CD8-positive, alpha-beta memory T cell (primary cell): ENCODE measurements around the gene C5AR2. TPM values are rescaled to one million over a fixed set of nuclear protein-coding genes. Genes with fewer than 3 reads are reported as not detected.

Experiments used
- CTCF ChIA-PET: fragments of 350-600 bp; sonication (Branson Sonifier 250); formaldehyde crosslinking; loops from one replicate; lab custom pipeline; 2021; ENCODE audit warnings: antibody characterized with exemption; lab: Charles Lee
- POLR2A ChIA-PET: fragments of 350-600 bp; sonication (Branson Sonifier 250); formaldehyde crosslinking; loops from one replicate; lab custom pipeline; 2021; ENCODE audit warnings: antibody characterized with exemption; lab: Charles Lee
- DNase-seq, 5 donors: peaks; one replicate each; pipeline versions ENCODE4 v3.0.0 to v3.0.0-alpha.2; 2020 to 2022; ENCODE audit warnings: mixed read lengths in 1 of 5
- H3K27ac ChIP-seq: one replicate; pipeline ENCODE4 v1.7.0; 2013; ENCODE audit warnings: low read depth, mild to moderate bottlenecking, low read length, moderate library complexity
- H3K27me3 ChIP-seq: 2 replicates; pipeline ENCODE4 v1.7.0; 2013; ENCODE audit warnings: low read length, mild to moderate bottlenecking; ENCODE audit not compliant: insufficient read depth, poor library complexity, severe bottlenecking
- H3K36me3 ChIP-seq: 2 replicates; pipeline ENCODE4 v1.7.0; 2013; ENCODE audit warnings: mild to moderate bottlenecking, low read length, moderate library complexity; ENCODE audit not compliant: insufficient read depth
- H3K4me1 ChIP-seq: 2 replicates; pipeline ENCODE4 v1.7.0; 2013; ENCODE audit warnings: mild to moderate bottlenecking, low read length, moderate library complexity; ENCODE audit not compliant: insufficient read depth
- H3K4me3 ChIP-seq: 2 replicates; pipeline ENCODE4 v1.7.0; 2013; ENCODE audit warnings: mild to moderate bottlenecking, low read length
- H3K9me3 ChIP-seq: 2 replicates; pipeline ENCODE4 v1.7.0; 2013; ENCODE audit warnings: mild to moderate bottlenecking, low read length
- H3K27ac Mint-ChIP-seq, 8 donors: one replicate each; pipeline ENCODE4 v1.8.0; 2020 to 2021; ENCODE audit warnings: mixed read lengths in 8 of 8, mild to moderate bottlenecking in 6 of 8, inconsistent platforms in 3 of 8, moderate library complexity in 3 of 8
- H3K27me3 Mint-ChIP-seq, 2 donors: one replicate each; pipeline ENCODE4 v1.8.0; 2020 to 2021; ENCODE audit warnings: mixed read lengths in 2 of 2, mild to moderate bottlenecking in 1 of 2, moderate library complexity in 1 of 2
- H3K36me3 Mint-ChIP-seq, 3 donors: one replicate each; pipeline ENCODE4 v1.8.0; 2020 to 2021; ENCODE audit warnings: mixed read lengths in 3 of 3, inconsistent platforms in 1 of 3, mild to moderate bottlenecking in 1 of 3
- H3K4me1 Mint-ChIP-seq, 3 donors: one replicate each; pipeline ENCODE4 v1.8.0; 2020 to 2021; ENCODE audit warnings: mixed read lengths in 3 of 3, inconsistent platforms in 1 of 3, mild to moderate bottlenecking in 1 of 3
- H3K4me3 Mint-ChIP-seq, 7 donors: one replicate each; pipeline ENCODE4 v1.8.0; 2020 to 2021; ENCODE audit warnings: mixed read lengths in 7 of 7, mild to moderate bottlenecking in 6 of 7, moderate library complexity in 4 of 7, inconsistent platforms in 2 of 7
- H3K9me3 Mint-ChIP-seq, 5 donors: one replicate each; pipeline ENCODE4 v1.8.0; 2020 to 2022; ENCODE audit warnings: mixed read lengths in 5 of 5, mild to moderate bottlenecking in 3 of 5, moderate library complexity in 2 of 5, inconsistent platforms in 1 of 5
- polyA plus RNA-seq: library from polyadenylated mRNA; unstranded; fragments of 300-500 nt; fragmentation: Illumina TruSeq; gene quantifications from one replicate; pipeline ENCODE4 v1.2.3, GENCODE V29; 2021
- total RNA-seq, 2 experiments: library from RNA; stranded (reverse); gene quantifications; one replicate each; pipeline ENCODE4 v1.2.3, GENCODE V29; 2021

C5AR2 gene
- total and polyA plus RNA-seq, 3 experiments from 2014 or later: 0.06 to 0.22 (median 0.07) TPM

- Histone ChIP-seq H3K27ac (peak overlapping the region; percentile 61), H3K4me3 (no peak overlapping the region), H3K9me3 (no peaks in the 10 kb centered on the region), H3K36me3 (no peaks in the 10 kb centered on the region), H3K4me1 (no peaks in the 10 kb centered on the region), H3K27me3 (no peaks in the 10 kb centered on the region)
- Mint-ChIP-seq H3K36me3 (no peaks in the 10 kb centered on the region), H3K27ac (no peak overlapping the region), H3K4me1 (no peaks in the 10 kb centered on the region), H3K4me3 (no peak overlapping the region), H3K9me3 (no peaks in the 10 kb centered on the region), H3K27me3 (peaks cover 10 to 36% of the 10 kb centered on the region in 2 donors)
- CTCF ChIA-PET: no interaction called here
- no peak for DNase-seq
- POLR2A ChIA-PET: no interaction called here
Measured at GRCh38 chr19:47315125-47315821, 16.7 kb upstream of the C5AR2 start.

DNA sequence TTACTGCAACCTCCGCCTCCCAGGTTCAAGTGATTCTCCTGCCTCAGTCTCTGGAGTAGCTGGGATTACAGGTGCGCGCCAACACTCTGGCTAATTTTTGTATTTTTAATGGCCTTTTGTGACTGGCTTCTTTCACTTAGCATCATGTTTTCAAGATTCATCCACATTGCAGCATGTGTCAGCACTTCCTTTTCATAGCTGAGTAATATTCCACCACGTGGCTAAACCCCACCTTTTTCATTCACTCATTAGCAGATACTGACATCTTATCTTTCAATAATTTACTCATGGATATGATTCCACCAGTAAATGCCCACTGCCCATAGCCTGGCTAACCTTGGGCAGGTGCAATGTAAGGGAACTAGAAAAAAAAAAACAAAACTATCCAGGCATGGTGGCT lies 15.5 kb upstream of the C5AR2 start:
- Histone ChIP-seq H3K4me1 (no peaks in the 10 kb centered on the region), H3K36me3 (no peaks in the 10 kb centered on the region), H3K4me3 (no peak overlapping the region), H3K27ac (no peak overlapping the region), H3K27me3 (no peaks in the 10 kb centered on the region), H3K9me3 (no peaks in the 10 kb centered on the region)
- Mint-ChIP-seq H3K9me3 (no peaks in the 10 kb centered on the region), H3K27ac (no peak overlapping the region), H3K4me3 (no peak overlapping the region), H3K4me1 (no peaks in the 10 kb centered on the region), H3K27me3 (peaks cover 13 to 39% of the 10 kb centered on the region in 2 donors), H3K36me3 (no peaks in the 10 kb centered on the region)
- CTCF ChIA-PET: interaction anchor here (1.2 kb wide), 1 partner anchor 11 kb away, joined by 4 read pairs; no protein-coding TSS in a partner anchor
- POLR2A ChIA-PET: no interaction called here
- DNase-seq: no peak

- Histone ChIP-seq H3K4me3 (no peak overlapping the region), H3K27ac (no peak overlapping the region), H3K4me1 (no peaks in the 10 kb centered on the region), H3K9me3 (no peaks in the 10 kb centered on the region), H3K36me3 (no peaks in the 10 kb centered on the region), H3K27me3 (no peaks in the 10 kb centered on the region)
- CTCF ChIA-PET: no interaction called here
- H3K4me3 Mint-ChIP-seq: no peak overlapping the region
- H3K27me3 Mint-ChIP-seq: peaks cover 18 to 57% of the 10 kb centered on the region in 2 donors
- H3K9me3 Mint-ChIP-seq: peaks cover 0 to 1% (median 0%) of the 10 kb centered on the region in 5 donors
- POLR2A ChIA-PET: no interaction called here
- H3K4me1 Mint-ChIP-seq: no peaks in the 10 kb centered on the region
- no peaks in the 10 kb centered on the region for H3K36me3 Mint-ChIP-seq
- H3K27ac Mint-ChIP-seq: no peak overlapping the region
- DNase-seq: no peak
Measured at GRCh38 chr19:47319923-47320871, 11.8 kb upstream of the C5AR2 start.

DNA sequence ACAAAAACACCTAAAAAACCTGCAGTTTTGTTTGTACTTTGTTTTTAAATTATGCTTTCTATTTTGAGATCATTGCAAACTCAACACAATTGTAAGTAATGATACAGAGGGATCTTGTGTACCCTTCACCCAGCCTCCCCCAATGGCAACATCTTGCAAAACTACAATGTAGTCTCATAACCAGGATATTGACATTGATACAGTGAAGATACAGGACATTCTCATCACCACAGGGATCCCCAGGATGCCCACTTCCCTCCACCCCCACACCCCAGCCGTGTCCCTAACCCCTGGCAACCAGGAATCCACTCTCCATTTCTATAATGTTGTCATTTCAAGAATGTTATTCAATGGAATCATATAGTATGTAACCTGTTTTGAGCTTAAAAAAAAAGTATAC lies 10.3 kb upstream of the C5AR2 start:
- Mint-ChIP-seq H3K9me3 (peaks cover 0 to 1% (median 0%) of the 10 kb centered on the region in 5 donors), H3K36me3 (no peaks in the 10 kb centered on the region), H3K27ac (no peak overlapping the region), H3K4me1 (no peaks in the 10 kb centered on the region), H3K4me3 (no peak overlapping the region), H3K27me3 (peaks cover 24 to 50% of the 10 kb centered on the region in 2 donors)
- POLR2A ChIA-PET: no interaction called here
- Histone ChIP-seq H3K36me3 (no peaks in the 10 kb centered on the region), H3K4me1 (no peaks in the 10 kb centered on the region), H3K4me3 (no peak overlapping the region), H3K9me3 (no peaks in the 10 kb centered on the region), H3K27me3 (no peaks in the 10 kb centered on the region), H3K27ac (no peak overlapping the region)
- CTCF ChIA-PET: no interaction called here
- DNase-seq: no peak

DNA sequence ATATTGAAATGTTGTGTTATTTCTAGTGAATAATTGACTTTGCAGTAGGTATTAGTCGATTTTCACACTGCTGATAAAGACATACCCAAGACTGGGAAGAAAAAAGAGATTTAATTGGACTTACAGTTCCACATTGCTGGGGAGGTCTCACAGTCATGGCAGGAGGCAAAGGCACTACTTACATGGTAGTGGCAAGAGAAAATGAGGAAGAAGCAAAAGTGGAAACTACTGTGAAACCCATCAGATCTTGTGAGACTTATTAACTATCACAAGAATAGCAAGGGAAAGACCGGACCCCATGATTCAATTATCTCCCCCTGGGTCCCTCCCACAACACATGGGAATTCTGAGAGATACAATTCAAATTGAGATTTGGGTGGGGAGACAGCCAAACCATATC lies 9.9 kb upstream of the C5AR2 start:
- Mint-ChIP-seq H3K4me3 (no peak overlapping the region), H3K27ac (no peak overlapping the region), H3K27me3 (peaks cover 24 to 49% of the 10 kb centered on the region in 2 donors), H3K9me3 (peaks cover 0 to 1% (median 0%) of the 10 kb centered on the region in 5 donors), H3K36me3 (no peaks in the 10 kb centered on the region), H3K4me1 (no peaks in the 10 kb centered on the region)
- ChIA-PET POLR2A (no interaction called here), CTCF (no interaction called here)
- Histone ChIP-seq H3K27ac (no peak overlapping the region), H3K36me3 (no peaks in the 10 kb centered on the region), H3K9me3 (no peaks in the 10 kb centered on the region), H3K4me1 (no peaks in the 10 kb centered on the region), H3K4me3 (no peak overlapping the region), H3K27me3 (no peaks in the 10 kb centered on the region)
- DNase-seq: no peak

GRCh38 chr19:47323409-47323808 lies 8.6 kb upstream of the C5AR2 start:
- Mint-ChIP-seq H3K4me1 (no peaks in the 10 kb centered on the region), H3K27me3 (peaks cover 18 to 48% of the 10 kb centered on the region in 2 donors), H3K27ac (no peak overlapping the region), H3K36me3 (no peaks in the 10 kb centered on the region), H3K9me3 (peaks cover 0 to 1% (median 0%) of the 10 kb centered on the region in 5 donors), H3K4me3 (no peak overlapping the region)
- ChIA-PET CTCF (no interaction called here), POLR2A (no interaction called here)
- H3K27me3 ChIP-seq: no peaks in the 10 kb centered on the region
- H3K4me1 ChIP-seq: no peaks in the 10 kb centered on the region
- no peaks in the 10 kb centered on the region for H3K36me3 ChIP-seq
- no peaks in the 10 kb centered on the region for H3K9me3 ChIP-seq
- H3K4me3 ChIP-seq: no peak overlapping the region
- no peak overlapping the region for H3K27ac ChIP-seq
- no peak for DNase-seq

DNA sequence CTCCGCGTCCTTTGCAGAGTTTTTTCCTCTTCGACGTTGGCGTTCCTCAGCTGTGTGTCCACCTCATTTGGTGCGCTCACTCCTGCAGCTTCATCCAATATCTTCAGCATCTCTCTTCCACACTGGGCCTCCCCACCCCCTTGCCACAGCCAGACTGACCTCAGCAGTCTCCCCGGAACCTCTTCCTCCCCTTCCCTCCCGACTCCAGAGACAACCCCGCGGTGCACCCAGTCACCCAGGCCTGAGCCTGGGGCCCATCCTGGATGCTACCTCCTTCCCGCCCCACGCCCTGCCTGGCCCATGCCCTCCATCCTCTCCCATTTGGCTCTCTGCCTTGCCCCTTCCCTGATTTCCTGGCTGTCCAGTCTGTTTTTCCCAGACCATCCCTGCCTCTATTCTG lies 8.1 kb upstream of the C5AR2 start:
- Histone ChIP-seq H3K9me3 (no peaks in the 10 kb centered on the region), H3K36me3 (no peaks in the 10 kb centered on the region), H3K4me1 (no peaks in the 10 kb centered on the region), H3K4me3 (no peak overlapping the region), H3K27me3 (no peaks in the 10 kb centered on the region), H3K27ac (no peak overlapping the region)
- H3K4me1 Mint-ChIP-seq: no peaks in the 10 kb centered on the region
- no peak overlapping the region for H3K4me3 Mint-ChIP-seq
- CTCF ChIA-PET: no interaction called here
- DNase-seq: no peak
- H3K27me3 Mint-ChIP-seq: peaks cover 18 to 48% of the 10 kb centered on the region in 2 donors
- POLR2A ChIA-PET: no interaction called here
- no peaks in the 10 kb centered on the region for H3K36me3 Mint-ChIP-seq
- peaks cover 0 to 1% (median 0%) of the 10 kb centered on the region in 5 donors for H3K9me3 Mint-ChIP-seq
- H3K27ac Mint-ChIP-seq: no peak overlapping the region

DNA sequence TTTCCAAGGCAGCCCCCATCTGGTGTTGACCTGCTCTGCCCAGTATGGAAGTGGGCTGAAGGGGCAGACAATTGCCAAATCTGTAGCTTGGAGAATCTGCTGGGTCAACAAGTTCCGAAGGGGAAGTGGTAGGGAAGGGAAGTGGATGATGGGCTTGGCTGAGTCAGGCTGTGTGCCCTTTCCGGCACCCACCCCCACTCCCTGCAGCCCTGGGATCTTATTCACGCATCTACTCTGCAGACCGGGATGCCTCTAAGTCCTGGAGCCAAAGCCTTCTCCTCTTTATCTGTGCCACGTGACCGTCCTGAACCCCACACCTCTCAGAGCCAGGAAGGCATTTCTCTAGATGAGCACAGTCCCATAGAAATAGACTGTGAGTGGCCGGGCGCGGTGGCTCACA lies 7.5 kb upstream of the C5AR2 start:
- ChIA-PET POLR2A (no interaction called here), CTCF (no interaction called here)
- no peaks in the 10 kb centered on the region for H3K4me1 ChIP-seq

More for the DNA sequence above, 7.5 kb upstream of the C5AR2 start:
- no peaks in the 10 kb centered on the region for H3K36me3 ChIP-seq
- no peaks in the 10 kb centered on the region for H3K9me3 ChIP-seq
- H3K27me3 Mint-ChIP-seq: peaks cover 18 to 47% of the 10 kb centered on the region in 2 donors
- no peak overlapping the region for H3K27ac Mint-ChIP-seq
- no peak overlapping the region for H3K4me3 Mint-ChIP-seq
- no peaks in the 10 kb centered on the region for H3K36me3 Mint-ChIP-seq
- no peak overlapping the region for H3K4me3 ChIP-seq
- no peak for DNase-seq
- no peaks in the 10 kb centered on the region for H3K27me3 ChIP-seq
- peaks cover 0 to 1% (median 0%) of the 10 kb centered on the region in 5 donors for H3K9me3 Mint-ChIP-seq
- no peak overlapping the region for H3K27ac ChIP-seq
- no peaks in the 10 kb centered on the region for H3K4me1 Mint-ChIP-seq
